Sciatic nerve (tissue), 2 donors: Measurements from ENCODE around the gene RNASEH2C. TPM values are rescaled to one million over a fixed set of nuclear protein-coding genes. Genes with fewer than 3 reads are reported as not detected.
"Not testable (repeated sequence)": the region's sequence is repeated elsewhere in the genome, so short reads cannot be mapped to it uniquely, and the experiment has no call there.

Experiments used
- ATAC-seq: fragments of 200-7000 bp; cut with Tn5 transposase; one replicate; pipeline ENCODE4 v1.9.1; 2020; ENCODE audit warnings: mild to moderate bottlenecking, moderate library complexity
- DNase-seq: peaks from one replicate; pipeline ENCODE4 v3.0.0-alpha.2; 2020; ENCODE audit warnings: low spot score
- intact Hi-C: fragments of 100-400 bp; cut with DNase I; formaldehyde crosslinking; loops from one replicate; pipeline ENCODE4 v1.14.2; 2022
- total RNA-seq: library from RNA; stranded (reverse); fragmentation: NEBNext Ultra II Directional; extraction: Animal tissue kit (Norgen Biotek cat#: 25700); gene quantifications from one replicate; pipeline ENCODE4 v1.2.1, GENCODE V29; 2021
- donor health status: DM: no; HTN: no; CAD: no.
- donor health status: DM: no; HTN: no; CAD: no.

RNASEH2C gene
- 42.5 TPM for total RNA-seq

DNA sequence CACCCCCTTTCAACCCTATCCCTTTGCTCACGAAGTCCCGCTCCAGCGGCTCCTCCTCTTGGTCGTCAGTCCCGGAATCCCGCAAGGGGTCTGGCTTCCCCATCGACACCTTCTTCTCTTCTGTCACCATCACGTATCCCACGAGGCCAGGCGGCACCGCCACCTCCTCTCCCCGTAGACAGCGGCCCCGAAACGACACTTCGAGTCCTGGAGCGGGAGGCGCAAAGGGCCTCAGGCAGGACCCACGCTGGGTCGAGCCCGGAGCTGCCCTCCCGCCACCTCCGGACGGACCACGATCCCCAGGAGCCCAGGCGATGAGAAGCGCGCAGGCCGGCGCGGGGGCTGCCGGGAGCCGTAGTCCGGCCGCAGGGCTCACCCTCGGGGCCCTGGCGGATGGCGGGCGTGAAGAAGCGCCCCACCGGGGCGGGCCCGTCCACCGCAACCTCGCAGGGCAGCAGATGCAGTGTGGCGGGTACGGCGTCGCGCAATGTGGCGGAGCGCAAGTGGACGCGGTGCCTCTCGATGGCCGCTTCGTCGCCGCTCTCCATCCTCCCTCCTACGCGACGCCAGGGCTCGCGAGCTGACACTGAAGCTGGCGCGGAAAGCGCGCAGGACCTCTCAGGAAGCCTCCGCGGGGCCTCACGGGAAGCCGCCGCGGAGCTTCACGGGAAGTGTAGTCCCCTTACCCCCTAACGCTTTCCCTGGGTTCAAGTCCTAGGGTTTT lies at the start of gene RNASEH2C:
RNASEH2C (minus strand) TSS at position 588 of the 724 bp plus-strand sequence; CDS start at position 548, 40 bp downstream.
- peak; percentile 96 for ATAC-seq
- DNase-seq, result peak; percentile 89
- intact Hi-C loops, result no loop called here

- ATAC-seq, DNase-seq, intact Hi-C loops: not testable (repeated sequence)
Observed at GRCh38 chr11:65767806-65768205, 47.2 kb upstream of the RNASEH2C start.

GRCh38 chr11:65767406-65767805 lies 46.8 kb upstream of the RNASEH2C start:
- DNase-seq (no peak), ATAC-seq (no peak)
- intact Hi-C loops, result no loop called here

DNA sequence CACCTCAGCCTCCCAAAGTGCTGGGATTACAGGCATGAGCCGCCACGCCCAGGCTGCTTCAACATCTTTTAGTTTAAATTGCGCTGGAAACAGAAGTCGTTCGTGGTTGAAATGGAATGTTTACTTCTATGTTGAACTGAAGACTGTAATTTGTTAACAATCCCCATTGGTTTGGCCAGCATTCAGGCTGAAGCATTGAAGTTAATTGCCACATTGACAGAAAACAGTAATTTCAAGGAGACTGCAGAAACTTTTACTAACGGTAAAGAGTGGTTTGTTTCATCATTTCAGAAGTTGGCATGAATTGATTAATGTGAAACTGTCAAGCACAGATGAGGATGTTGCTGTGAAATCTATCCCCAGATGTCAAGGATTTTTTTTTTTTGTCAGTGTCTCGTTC lies 45.9 kb upstream of the RNASEH2C start:
- intact Hi-C loops, result no loop called here
- ATAC-seq (no peak), DNase-seq (no peak)

GRCh38 chr11:65764434-65764833 lies 43.8 kb upstream of the RNASEH2C start:
- intact Hi-C loops, result no loop called here
- DNase-seq (no peak), ATAC-seq (no peak)

DNA sequence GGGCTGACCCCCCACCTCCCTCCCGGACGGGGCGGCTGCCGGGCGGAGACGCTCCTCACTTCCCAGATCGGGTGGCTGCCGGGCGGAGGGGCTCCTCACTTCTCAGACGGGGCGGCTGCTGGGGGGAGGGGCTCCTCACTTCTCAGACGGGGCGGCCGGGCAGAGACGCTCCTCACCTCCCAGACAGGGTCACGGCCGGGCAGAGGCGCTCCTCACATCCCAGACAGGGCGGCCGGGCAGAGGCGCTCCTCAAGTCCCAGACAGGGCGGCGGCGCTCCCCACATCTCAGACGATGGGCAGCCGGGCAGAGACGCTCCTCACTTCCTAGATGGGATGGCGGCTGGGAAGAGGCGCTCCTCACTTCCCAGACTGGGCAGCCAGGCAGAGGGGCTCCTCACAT lies 42.2 kb upstream of the RNASEH2C start:
- intact Hi-C loops, DNase-seq, ATAC-seq: not testable (repeated sequence)

DNA sequence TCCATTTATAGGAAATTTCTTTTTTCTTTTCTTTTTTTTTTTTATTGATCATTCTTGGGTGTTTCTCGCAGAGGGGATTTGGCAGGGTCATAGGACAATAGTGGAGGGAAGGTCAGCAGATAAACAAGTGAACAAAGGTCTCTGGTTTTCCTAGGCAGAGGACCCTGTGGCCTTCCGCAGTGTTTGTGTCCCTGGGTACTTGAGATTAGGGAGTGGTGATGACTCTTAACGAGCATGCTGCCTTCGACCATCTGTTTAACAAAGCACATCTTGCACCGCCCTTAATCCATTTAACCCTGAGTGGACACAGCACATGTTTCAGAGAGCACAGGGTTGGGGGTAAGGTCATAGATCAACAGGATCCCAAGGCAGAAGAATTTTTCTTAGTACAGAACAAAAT lies 41.6 kb upstream of the RNASEH2C start:
- DNase-seq, ATAC-seq: not testable (repeated sequence)

DNA sequence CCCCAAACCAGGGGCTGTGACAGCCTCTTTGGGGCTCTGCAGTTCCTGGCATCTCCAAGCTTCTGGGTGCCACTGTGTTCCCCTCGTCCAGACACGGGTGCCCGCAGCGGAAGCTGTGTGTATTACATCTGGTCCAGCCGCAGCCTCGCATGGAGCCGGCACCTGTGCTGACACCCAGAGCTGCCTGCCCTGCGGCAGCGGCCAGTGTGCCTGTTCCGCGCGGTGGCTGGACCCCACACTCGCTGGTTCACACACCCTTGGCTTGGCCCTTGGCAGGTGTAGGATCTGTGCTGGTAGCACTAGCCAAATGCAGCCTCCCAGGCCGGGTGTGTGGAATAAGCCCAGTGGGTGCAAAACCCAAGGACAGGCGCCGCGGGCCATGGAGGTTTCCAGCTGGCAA lies 24.5 kb upstream of the RNASEH2C start:
- DNase-seq (no peak), ATAC-seq (no peak)
- intact Hi-C loops, result no loop called here

More for the DNA sequence above, 41.6 kb upstream of the RNASEH2C start:
- intact Hi-C loops, result not testable (repeated sequence)

DNA sequence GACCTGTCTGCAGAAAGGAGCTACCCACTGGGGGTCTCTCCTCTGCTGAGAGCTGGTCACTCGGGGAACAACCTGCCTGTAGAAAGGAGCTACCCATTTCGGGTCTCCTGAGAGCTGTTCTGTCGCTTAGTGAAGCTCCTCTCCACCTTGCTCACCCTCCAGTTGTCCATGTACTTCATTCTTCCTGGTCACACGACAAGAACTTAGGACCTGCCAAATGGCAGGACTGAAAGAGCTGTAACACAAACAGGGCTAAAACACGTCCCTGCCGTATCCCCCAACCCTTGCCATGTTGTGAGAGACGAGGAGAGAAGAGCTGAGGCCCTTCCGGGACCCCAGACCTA lies 24.1 kb upstream of the RNASEH2C start:
- DNase-seq (no peak), ATAC-seq (no peak)
- intact Hi-C loops, result no loop called here

DNA sequence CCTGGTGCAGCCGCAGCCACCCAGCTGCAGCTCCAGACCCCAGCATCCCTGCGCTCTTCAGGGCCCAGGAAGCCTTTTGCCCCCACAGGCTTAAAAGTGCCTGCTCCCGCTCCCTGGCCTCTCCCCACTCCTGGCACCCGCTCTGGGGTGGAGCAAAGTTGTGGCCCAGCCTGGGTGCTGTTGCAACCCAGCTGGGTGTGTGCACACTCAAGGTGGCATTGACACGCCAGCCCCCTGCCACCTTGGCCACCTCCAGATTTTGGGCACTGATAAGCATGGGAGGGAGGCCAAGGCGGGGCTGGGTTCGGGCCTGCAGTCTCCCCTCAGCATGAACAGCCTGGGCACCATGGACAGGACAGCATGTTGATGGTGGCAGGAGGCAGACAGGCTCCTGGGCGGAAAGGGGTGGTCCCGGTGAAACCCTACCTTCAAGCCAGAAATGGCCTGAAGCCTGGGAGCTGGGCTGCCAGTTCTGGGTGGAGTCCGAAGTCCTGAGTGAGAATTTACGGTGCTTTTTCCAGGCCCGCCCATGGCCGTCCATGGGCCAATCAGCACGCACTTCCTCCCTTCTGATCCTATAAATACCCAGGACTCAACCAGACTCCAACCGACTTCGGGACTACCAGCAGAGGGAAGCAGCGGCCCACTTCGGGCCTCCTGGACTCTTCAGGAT lies 23.6 kb upstream of the RNASEH2C start:
- DNase-seq (no peak), ATAC-seq (no peak)
- intact Hi-C loops, result no loop called here

- ATAC-seq, result no peak
- intact Hi-C loops, result no loop called here
Observed at GRCh38 chr11:65743681-65744025, 23.1 kb upstream of the RNASEH2C start.

GRCh38 chr11:65742353-65742752 lies 21.8 kb upstream of the RNASEH2C start:
- intact Hi-C loops, result no loop called here
- ATAC-seq (no peak), DNase-seq (no peak)

More at GRCh38 chr11:65743681-65744025, 23.1 kb upstream of the RNASEH2C start:
- no peak for DNase-seq

GRCh38 chr11:65741185-65741584 lies 20.6 kb upstream of the RNASEH2C start:
- intact Hi-C loops, result no loop called here
- no peak for DNase-seq
- no peak for ATAC-seq

GRCh38 chr11:65739022-65739421 lies 18.4 kb upstream of the RNASEH2C start:
- ATAC-seq (no peak), DNase-seq (no peak)
- intact Hi-C loops, result no loop called here

GRCh38 chr11:65736810-65737209 lies 16.2 kb upstream of the RNASEH2C start:
- intact Hi-C loops, result no loop called here
- ATAC-seq (no peak), DNase-seq (no peak)

DNA sequence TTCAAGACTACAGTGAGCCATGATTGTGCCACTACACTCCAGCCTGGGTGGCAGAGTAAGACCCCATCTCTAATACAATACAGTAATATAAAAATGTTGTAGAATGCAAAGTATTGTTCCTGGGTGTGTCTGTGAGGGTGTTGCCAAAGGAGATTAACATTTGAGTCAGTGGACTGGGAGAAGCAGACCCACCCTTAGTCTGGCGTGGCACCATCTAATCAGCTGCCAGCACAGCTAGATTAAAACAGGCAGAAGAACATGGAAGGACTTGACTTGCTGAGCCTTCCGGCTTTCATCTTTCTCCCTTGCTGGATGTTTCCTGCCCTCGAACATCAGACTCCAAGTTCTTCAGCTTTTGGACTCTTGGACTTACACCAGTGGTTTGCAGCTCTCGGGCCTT lies 14.5 kb upstream of the RNASEH2C start:
- ATAC-seq, intact Hi-C loops, DNase-seq: not testable (repeated sequence)

DNA sequence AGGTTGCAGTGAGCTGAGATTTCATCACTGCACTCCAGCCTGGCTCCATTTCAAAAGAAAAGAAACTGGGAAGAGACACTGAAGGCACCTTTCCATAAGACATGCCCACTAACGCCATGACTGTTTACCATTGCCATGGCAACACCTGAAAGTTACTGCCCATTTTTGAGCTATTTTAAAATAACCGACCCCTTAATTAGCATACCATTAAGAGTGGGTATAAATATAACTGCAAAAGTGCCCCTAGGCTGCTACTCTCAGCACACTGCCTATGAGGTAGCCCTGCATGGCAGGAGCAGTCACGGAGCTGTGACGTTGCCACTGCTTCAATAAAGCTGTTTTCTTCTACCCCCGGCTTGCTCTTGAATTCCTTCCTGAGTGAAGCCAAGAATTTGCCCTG lies 9.9 kb upstream of the RNASEH2C start:
- ATAC-seq (no peak), DNase-seq (no peak)
- intact Hi-C loops, result loop anchor here (5.0 kb wide), 1 partner anchor 757 kb away; no protein-coding TSS in a partner anchor

GRCh38 chr11:65727865-65728264 lies 7.3 kb upstream of the RNASEH2C start:
- intact Hi-C loops, result no loop called here
- no peak for ATAC-seq
- DNase-seq, result no peak

DNA sequence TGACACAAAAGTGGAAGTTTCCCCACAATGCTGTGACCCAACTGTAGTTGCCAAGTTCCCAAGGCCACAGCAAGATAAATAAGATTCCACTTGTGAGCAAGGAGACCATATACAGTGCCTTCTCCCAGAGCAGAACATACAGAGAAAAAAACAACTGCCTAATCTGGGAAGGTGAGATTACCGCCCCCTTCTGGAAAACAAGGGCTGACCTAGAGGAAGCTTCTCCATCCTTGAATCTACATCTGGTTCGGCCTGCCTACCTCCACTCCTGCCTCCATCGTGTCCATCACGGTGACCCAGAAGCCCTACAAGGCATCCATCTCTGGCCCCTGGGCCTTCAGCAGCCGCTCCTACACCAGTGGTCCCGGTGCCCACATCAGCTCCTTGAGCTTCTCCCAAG lies 6.1 kb upstream of the RNASEH2C start:
- ATAC-seq, result no peak
- no peak for DNase-seq
- intact Hi-C loops, result no loop called here

- ATAC-seq (no peak), DNase-seq (no peak)
- intact Hi-C loops, result no loop called here
Observed at GRCh38 chr11:65722261-65722660, 1.7 kb upstream of the RNASEH2C start.

GRCh38 chr11:65719871-65720210 lies 757 bp downstream of the RNASEH2C start:
- DNase-seq (no peak), ATAC-seq (peak; percentile 44)
- intact Hi-C loops, result loop anchor here (10.0 kb wide), 1 partner anchor 95 kb away; no protein-coding TSS in a partner anchor
